Measurements from ENCODE around the gene BBOF1. TPM values are rescaled to one million over a fixed set of nuclear protein-coding genes. Genes with fewer than 3 reads are reported as not detected.
"Not testable (repeated sequence)": the region's sequence is repeated elsewhere in the genome, so short reads cannot be mapped to it uniquely, and the experiment has no call there.

Gene BBOF1
- total RNA-seq, 1 donor from 2014 or later = 0.91 TPM

- H3K36me3 Mint-ChIP-seq (ENCODE audit: unreplicated experiment) = no peaks in the 10 kb centered on the region
- H3K9me3 Mint-ChIP-seq (ENCODE audit: unreplicated experiment) = no peaks in the 10 kb centered on the region
- no peak overlapping the region for H3K27ac Mint-ChIP-seq (ENCODE audit: unreplicated experiment)
- H3K4me1 Mint-ChIP-seq (ENCODE audit: low read depth, unreplicated experiment) = no peaks in the 10 kb centered on the region
- H3K4me3 Mint-ChIP-seq (ENCODE audit: unreplicated experiment) = no peak overlapping the region
- H3K27me3 Mint-ChIP-seq (ENCODE audit: unreplicated experiment) = no peaks in the 10 kb centered on the region
- DNase-seq = no peak
- no peak for TF ChIP-seq CTCF (IDR thresholded peaks at IDR 0.05; ENCODE audit: partially characterized antibody, unreplicated experiment)
These were observed 31.1 kb upstream of the BBOF1 start for GRCh38 chr14:73988065-73988464.

DNA sequence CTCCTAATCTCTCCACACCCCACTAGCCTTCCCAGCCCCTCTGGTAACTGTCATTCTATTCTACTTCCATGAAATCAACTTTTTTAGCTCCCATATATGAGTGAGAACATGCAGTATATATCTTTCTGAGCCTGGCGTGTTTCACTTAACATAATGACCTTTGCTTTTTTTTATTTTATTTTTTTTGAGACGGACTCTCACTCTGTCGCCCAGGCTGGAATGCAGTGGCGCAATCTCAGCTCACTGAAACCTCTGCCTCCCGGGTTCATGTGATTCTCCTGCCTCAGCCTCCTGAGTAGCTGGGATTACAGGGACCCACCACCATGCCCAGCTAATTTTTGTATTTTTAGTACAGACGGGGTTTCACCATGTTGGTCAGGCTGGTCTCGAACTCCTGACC is 30.5 kb upstream of the BBOF1 start:
- H3K4me1 Mint-ChIP-seq (ENCODE audit: low read depth, unreplicated experiment); H3K9me3 Mint-ChIP-seq (ENCODE audit: unreplicated experiment); H3K36me3 Mint-ChIP-seq (ENCODE audit: unreplicated experiment); H3K27ac Mint-ChIP-seq (ENCODE audit: unreplicated experiment); H3K27me3 Mint-ChIP-seq (ENCODE audit: unreplicated experiment); H3K4me3 Mint-ChIP-seq (ENCODE audit: unreplicated experiment); DNase-seq: not testable (repeated sequence)

GRCh38 chr14:73991092-73991491 is 28.1 kb upstream of the BBOF1 start:
- H3K4me1 Mint-ChIP-seq (ENCODE audit: low read depth, unreplicated experiment) = no peaks in the 10 kb centered on the region
- DNase-seq = no peak
- no peaks in the 10 kb centered on the region for H3K27me3 Mint-ChIP-seq (ENCODE audit: unreplicated experiment)
- H3K4me3 Mint-ChIP-seq (ENCODE audit: unreplicated experiment) = no peak overlapping the region
- no peaks in the 10 kb centered on the region for H3K9me3 Mint-ChIP-seq (ENCODE audit: unreplicated experiment)
- no peak for TF ChIP-seq CTCF (IDR thresholded peaks at IDR 0.05; ENCODE audit: partially characterized antibody, unreplicated experiment)
- H3K36me3 Mint-ChIP-seq (ENCODE audit: unreplicated experiment) = no peaks in the 10 kb centered on the region
- H3K27ac Mint-ChIP-seq (ENCODE audit: unreplicated experiment) = no peak overlapping the region

DNA sequence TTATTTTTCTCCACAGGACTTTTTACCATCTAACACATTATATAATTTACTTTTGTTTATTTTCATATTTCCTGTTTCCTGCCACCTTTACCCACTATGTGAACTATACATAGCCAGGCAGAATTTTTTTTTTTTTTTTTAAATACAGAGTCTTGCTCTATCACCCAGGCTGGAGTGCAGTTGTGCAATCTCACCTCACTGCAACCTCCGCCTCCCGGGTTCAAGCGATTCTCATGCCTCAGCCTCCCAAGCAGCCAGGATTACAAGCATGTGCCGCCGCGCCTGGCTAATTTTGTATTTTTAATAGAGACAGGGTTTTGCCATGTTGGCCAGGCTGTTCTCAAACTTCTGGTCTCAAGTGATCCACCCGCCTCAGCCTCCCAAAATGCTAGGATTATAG is 24.2 kb upstream of the BBOF1 start:
- H3K27ac Mint-ChIP-seq (ENCODE audit: unreplicated experiment); H3K4me3 Mint-ChIP-seq (ENCODE audit: unreplicated experiment); H3K9me3 Mint-ChIP-seq (ENCODE audit: unreplicated experiment); H3K4me1 Mint-ChIP-seq (ENCODE audit: low read depth, unreplicated experiment); DNase-seq; H3K27me3 Mint-ChIP-seq (ENCODE audit: unreplicated experiment); H3K36me3 Mint-ChIP-seq (ENCODE audit: unreplicated experiment): not testable (repeated sequence)

- no peak overlapping the region for H3K4me3 Mint-ChIP-seq (ENCODE audit: unreplicated experiment)
- H3K36me3 Mint-ChIP-seq (ENCODE audit: unreplicated experiment) = no peaks in the 10 kb centered on the region
- DNase-seq = no peak
- no peaks in the 10 kb centered on the region for H3K4me1 Mint-ChIP-seq (ENCODE audit: low read depth, unreplicated experiment)
- no peak overlapping the region for H3K27ac Mint-ChIP-seq (ENCODE audit: unreplicated experiment)
- H3K9me3 Mint-ChIP-seq (ENCODE audit: unreplicated experiment) = no peaks in the 10 kb centered on the region
- no peak for TF ChIP-seq CTCF (IDR thresholded peaks at IDR 0.05; ENCODE audit: partially characterized antibody, unreplicated experiment)
- H3K27me3 Mint-ChIP-seq (ENCODE audit: unreplicated experiment) = no peaks in the 10 kb centered on the region
These were observed 23.2 kb upstream of the BBOF1 start for GRCh38 chr14:73995977-73996378.

DNA sequence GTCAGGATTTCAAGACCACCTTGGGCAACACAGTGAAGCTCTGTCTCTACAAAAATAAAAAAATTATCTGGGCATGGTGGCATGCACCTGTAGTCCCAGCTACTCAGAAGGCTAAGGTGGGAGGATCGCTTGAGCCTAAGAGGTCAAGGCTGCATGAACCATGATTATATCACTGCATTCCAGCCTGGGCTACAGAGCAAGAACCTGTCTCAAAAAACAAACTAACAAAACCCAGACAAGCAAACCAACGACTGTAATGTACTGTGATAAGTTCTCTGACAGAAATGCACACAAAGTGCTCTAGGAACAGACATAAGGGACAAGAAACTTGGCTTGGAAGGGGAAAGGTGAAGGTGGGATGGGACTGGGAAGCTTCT is 22.4 kb upstream of the BBOF1 start:
- DNase-seq = no peak
- TF ChIP-seq CTCF (IDR thresholded peaks at IDR 0.05; ENCODE audit: partially characterized antibody, unreplicated experiment) = no peak
- no peak overlapping the region for H3K27ac Mint-ChIP-seq (ENCODE audit: unreplicated experiment)
- no peaks in the 10 kb centered on the region for H3K27me3 Mint-ChIP-seq (ENCODE audit: unreplicated experiment)
- H3K9me3 Mint-ChIP-seq (ENCODE audit: unreplicated experiment) = no peaks in the 10 kb centered on the region
- H3K36me3 Mint-ChIP-seq (ENCODE audit: unreplicated experiment) = no peaks in the 10 kb centered on the region
- no peak overlapping the region for H3K4me3 Mint-ChIP-seq (ENCODE audit: unreplicated experiment)
- H3K4me1 Mint-ChIP-seq (ENCODE audit: low read depth, unreplicated experiment) = no peaks in the 10 kb centered on the region
